HL-60 (cell line): ENCODE results near the gene DDX52.

Experiments used
- GABPA ChIP-seq: IDR thresholded peaks from 2 replicates; pipeline ENCODE4 v1.6.1; 2012; ENCODE audit warnings: low read depth
- POLR2AphosphoS5 ChIP-seq: IDR thresholded peaks from 2 replicates; pipeline ENCODE4 v1.6.1; 2012; ENCODE audit warnings: low read depth
- SPI1 ChIP-seq: IDR thresholded peaks from 2 replicates; pipeline ENCODE4 v1.6.1; 2012; ENCODE audit warnings: low read depth, mild to moderate bottlenecking, borderline replicate concordance
- TF ChIP-seq, protein P1 (sequence below): IDR thresholded peaks from one replicate; pipeline ENCODE4 v1.5.1; 2011; ENCODE audit warnings: low read length, control low read depth, inconsistent platforms; ENCODE audit not compliant: insufficient read depth
- TF ChIP-seq, protein P2 (sequence below): IDR thresholded peaks from 2 replicates; pipeline ENCODE4 v1.6.1; 2012; ENCODE audit warnings: low read depth; ENCODE audit not compliant: insufficient replicate concordance

- TF ChIP-seq, protein P1, sequence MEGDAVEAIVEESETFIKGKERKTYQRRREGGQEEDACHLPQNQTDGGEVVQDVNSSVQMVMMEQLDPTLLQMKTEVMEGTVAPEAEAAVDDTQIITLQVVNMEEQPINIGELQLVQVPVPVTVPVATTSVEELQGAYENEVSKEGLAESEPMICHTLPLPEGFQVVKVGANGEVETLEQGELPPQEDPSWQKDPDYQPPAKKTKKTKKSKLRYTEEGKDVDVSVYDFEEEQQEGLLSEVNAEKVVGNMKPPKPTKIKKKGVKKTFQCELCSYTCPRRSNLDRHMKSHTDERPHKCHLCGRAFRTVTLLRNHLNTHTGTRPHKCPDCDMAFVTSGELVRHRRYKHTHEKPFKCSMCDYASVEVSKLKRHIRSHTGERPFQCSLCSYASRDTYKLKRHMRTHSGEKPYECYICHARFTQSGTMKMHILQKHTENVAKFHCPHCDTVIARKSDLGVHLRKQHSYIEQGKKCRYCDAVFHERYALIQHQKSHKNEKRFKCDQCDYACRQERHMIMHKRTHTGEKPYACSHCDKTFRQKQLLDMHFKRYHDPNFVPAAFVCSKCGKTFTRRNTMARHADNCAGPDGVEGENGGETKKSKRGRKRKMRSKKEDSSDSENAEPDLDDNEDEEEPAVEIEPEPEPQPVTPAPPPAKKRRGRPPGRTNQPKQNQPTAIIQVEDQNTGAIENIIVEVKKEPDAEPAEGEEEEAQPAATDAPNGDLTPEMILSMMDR = no peak
- TF ChIP-seq, protein P2, sequence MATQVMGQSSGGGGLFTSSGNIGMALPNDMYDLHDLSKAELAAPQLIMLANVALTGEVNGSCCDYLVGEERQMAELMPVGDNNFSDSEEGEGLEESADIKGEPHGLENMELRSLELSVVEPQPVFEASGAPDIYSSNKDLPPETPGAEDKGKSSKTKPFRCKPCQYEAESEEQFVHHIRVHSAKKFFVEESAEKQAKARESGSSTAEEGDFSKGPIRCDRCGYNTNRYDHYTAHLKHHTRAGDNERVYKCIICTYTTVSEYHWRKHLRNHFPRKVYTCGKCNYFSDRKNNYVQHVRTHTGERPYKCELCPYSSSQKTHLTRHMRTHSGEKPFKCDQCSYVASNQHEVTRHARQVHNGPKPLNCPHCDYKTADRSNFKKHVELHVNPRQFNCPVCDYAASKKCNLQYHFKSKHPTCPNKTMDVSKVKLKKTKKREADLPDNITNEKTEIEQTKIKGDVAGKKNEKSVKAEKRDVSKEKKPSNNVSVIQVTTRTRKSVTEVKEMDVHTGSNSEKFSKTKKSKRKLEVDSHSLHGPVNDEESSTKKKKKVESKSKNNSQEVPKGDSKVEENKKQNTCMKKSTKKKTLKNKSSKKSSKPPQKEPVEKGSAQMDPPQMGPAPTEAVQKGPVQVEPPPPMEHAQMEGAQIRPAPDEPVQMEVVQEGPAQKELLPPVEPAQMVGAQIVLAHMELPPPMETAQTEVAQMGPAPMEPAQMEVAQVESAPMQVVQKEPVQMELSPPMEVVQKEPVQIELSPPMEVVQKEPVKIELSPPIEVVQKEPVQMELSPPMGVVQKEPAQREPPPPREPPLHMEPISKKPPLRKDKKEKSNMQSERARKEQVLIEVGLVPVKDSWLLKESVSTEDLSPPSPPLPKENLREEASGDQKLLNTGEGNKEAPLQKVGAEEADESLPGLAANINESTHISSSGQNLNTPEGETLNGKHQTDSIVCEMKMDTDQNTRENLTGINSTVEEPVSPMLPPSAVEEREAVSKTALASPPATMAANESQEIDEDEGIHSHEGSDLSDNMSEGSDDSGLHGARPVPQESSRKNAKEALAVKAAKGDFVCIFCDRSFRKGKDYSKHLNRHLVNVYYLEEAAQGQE = no peak
- no peak for TF ChIP-seq POLR2AphosphoS5
- TF ChIP-seq GABPA = no peak
- TF ChIP-seq SPI1 = no peak
Observed at GRCh38 chr17:37637956-37638355, 5.3 kb downstream of the DDX52 start.
